IPS-20b (cell line): ENCODE results near the gene CFAP20.
"Not testable (repeated sequence)": the region's sequence is repeated elsewhere in the genome, so short reads cannot be mapped to it uniquely, and the experiment has no call there.

Experiments
- H3K27ac ChIP-seq: one replicate; pipeline ENCODE4 v1.5.1; 2013; ENCODE audit warnings: low read length
- H3K27me3 ChIP-seq: 2 replicates; pipeline ENCODE4 v1.6.1; 2013; ENCODE audit warnings: mild to moderate bottlenecking, low read length, inconsistent platforms; ENCODE audit not compliant: insufficient read depth
- H3K36me3 ChIP-seq: 2 replicates; pipeline ENCODE4 v1.6.1; 2013; ENCODE audit warnings: low read depth, mild to moderate bottlenecking, inconsistent platforms, low read length, moderate library complexity; ENCODE audit not compliant: insufficient read depth
- H3K4me1 ChIP-seq: 2 replicates; pipeline ENCODE4 v1.6.1; 2013; ENCODE audit warnings: mild to moderate bottlenecking, control low read depth, inconsistent platforms, low read length, moderate library complexity; ENCODE audit not compliant: insufficient read depth
- H3K4me3 ChIP-seq: 2 replicates; pipeline ENCODE4 v1.5.1; 2013; ENCODE audit warnings: mild to moderate bottlenecking, low read length, inconsistent platforms
- H3K9ac ChIP-seq: 2 replicates; pipeline ENCODE4 v1.6.1; 2013; ENCODE audit warnings: low read depth, mild to moderate bottlenecking, inconsistent platforms, low read length, moderate library complexity
- H3K9me3 ChIP-seq: 2 replicates; pipeline ENCODE4 v1.6.1; 2013; ENCODE audit warnings: mild to moderate bottlenecking, low read depth, low read length, inconsistent platforms; ENCODE audit not compliant: insufficient read depth

CFAP20 gene

GRCh38 chr16:58094026-58094425 is 35.2 kb downstream of the CFAP20 start:
- Histone ChIP-seq H3K9ac (no peak overlapping the region), H3K36me3 (no peaks in the 10 kb centered on the region), H3K4me1 (no peaks in the 10 kb centered on the region), H3K4me3 (no peak overlapping the region), H3K27me3 (no peaks in the 10 kb centered on the region), H3K9me3 (no peaks in the 10 kb centered on the region), H3K27ac (no peak overlapping the region)

- H3K4me1 ChIP-seq, H3K9me3 ChIP-seq, H3K27ac ChIP-seq, H3K9ac ChIP-seq, H3K4me3 ChIP-seq, H3K27me3 ChIP-seq, H3K36me3 ChIP-seq: not testable (repeated sequence)
These were observed 38.8 kb downstream of the CFAP20 start for GRCh38 chr16:58090396-58090795.

GRCh38 chr16:58088091-58088490 is 41.1 kb downstream of the CFAP20 start:
- no peak overlapping the region for H3K27ac ChIP-seq
- no peaks in the 10 kb centered on the region for H3K36me3 ChIP-seq
- no peak overlapping the region for H3K9ac ChIP-seq
- H3K9me3 ChIP-seq: no peaks in the 10 kb centered on the region
- no peak overlapping the region for H3K4me3 ChIP-seq
- H3K4me1 ChIP-seq: 0 out of 2 replicates have a peak, but pooled peaks cover 3% of the 10 kb centered on the region
- H3K27me3 ChIP-seq: no peaks in the 10 kb centered on the region

GRCh38 chr16:58087209-58087913 is 41.8 kb downstream of the CFAP20 start:
- H3K9ac ChIP-seq: no peak overlapping the region

GRCh38 chr16:58086381-58087208 is 42.6 kb downstream of the CFAP20 start:
- Histone ChIP-seq H3K36me3 (no peaks in the 10 kb centered on the region), H3K4me3 (no peak overlapping the region), H3K9ac (no peak overlapping the region), H3K27ac (no peak overlapping the region), H3K27me3 (no peaks in the 10 kb centered on the region), H3K4me1 (0 out of 2 replicates have a peak, but pooled peaks cover 3% of the 10 kb centered on the region), H3K9me3 (no peaks in the 10 kb centered on the region)

More at GRCh38 chr16:58087209-58087913, 41.8 kb downstream of the CFAP20 start:
- Histone ChIP-seq H3K27me3 (no peaks in the 10 kb centered on the region), H3K4me3 (no peak overlapping the region), H3K4me1 (0 out of 2 replicates have a peak, but pooled peaks cover 3% of the 10 kb centered on the region), H3K27ac (no peak overlapping the region), H3K36me3 (no peaks in the 10 kb centered on the region), H3K9me3 (no peaks in the 10 kb centered on the region)

GRCh38 chr16:58085584-58086251 is 43.5 kb downstream of the CFAP20 start:
- 0 out of 2 replicates have a peak, but pooled peaks cover 3% of the 10 kb centered on the region for H3K4me1 ChIP-seq
- no peaks in the 10 kb centered on the region for H3K27me3 ChIP-seq
- no peaks in the 10 kb centered on the region for H3K9me3 ChIP-seq
- H3K4me3 ChIP-seq: no peak overlapping the region
- H3K9ac ChIP-seq: no peak overlapping the region
- no peaks in the 10 kb centered on the region for H3K36me3 ChIP-seq
- no peak overlapping the region for H3K27ac ChIP-seq

- H3K4me1 ChIP-seq: 0 out of 2 replicates have a peak, but pooled peaks cover 3% of the 10 kb centered on the region
- no peak overlapping the region for H3K27ac ChIP-seq
- H3K4me3 ChIP-seq: no peak overlapping the region
- H3K36me3 ChIP-seq: no peaks in the 10 kb centered on the region
- H3K9me3 ChIP-seq: no peaks in the 10 kb centered on the region
- H3K9ac ChIP-seq: no peak overlapping the region
- H3K27me3 ChIP-seq: no peaks in the 10 kb centered on the region
These were observed 44.0 kb downstream of the CFAP20 start for GRCh38 chr16:58085171-58085570.

GRCh38 chr16:58084635-58085034 is 44.5 kb downstream of the CFAP20 start:
- Histone ChIP-seq H3K9me3 (no peaks in the 10 kb centered on the region), H3K4me3 (no peak overlapping the region), H3K4me1 (0 out of 2 replicates have a peak, but pooled peaks cover 3% of the 10 kb centered on the region), H3K36me3 (no peaks in the 10 kb centered on the region), H3K9ac (no peak overlapping the region), H3K27ac (no peak overlapping the region), H3K27me3 (no peaks in the 10 kb centered on the region)

GRCh38 chr16:58082381-58082780 is 46.8 kb downstream of the CFAP20 start:
- Histone ChIP-seq H3K4me1 (0 out of 2 replicates have a peak, but pooled peaks cover 3% of the 10 kb centered on the region), H3K9ac (no peak overlapping the region), H3K36me3 (no peaks in the 10 kb centered on the region), H3K4me3 (no peak overlapping the region), H3K27me3 (no peaks in the 10 kb centered on the region), H3K9me3 (no peaks in the 10 kb centered on the region), H3K27ac (no peak overlapping the region)

GRCh38 chr16:58080657-58081056 is 48.5 kb downstream of the CFAP20 start:
- not testable (repeated sequence) for H3K4me3 ChIP-seq, H3K9ac ChIP-seq, H3K9me3 ChIP-seq, H3K27me3 ChIP-seq, H3K27ac ChIP-seq, H3K36me3 ChIP-seq, H3K4me1 ChIP-seq

- Histone ChIP-seq H3K4me1 (no peaks in the 10 kb centered on the region), H3K4me3 (no peak overlapping the region), H3K27me3 (no peaks in the 10 kb centered on the region), H3K36me3 (no peaks in the 10 kb centered on the region), H3K27ac (no peak overlapping the region), H3K9ac (no peak overlapping the region), H3K9me3 (no peaks in the 10 kb centered on the region)
These were observed 51.4 kb downstream of the CFAP20 start for GRCh38 chr16:58077796-58078195.
